ENCODE data around the gene GAPVD1. TPM values are rescaled to one million over a fixed set of nuclear protein-coding genes. Genes with fewer than 3 reads are reported as not detected.

The GAPVD1 gene
- total and polyA plus RNA-seq, 2 of the 13 experiments (the other 11 are each of a cell fraction or from before 2014, with no cell fraction given), result 11.1 to 33.2 TPM

- no peak for TF ChIP-seq FOXP1 (IDR thresholded peaks at IDR 0.05)
- no peak for TF ChIP-seq FOXP1 (CRISPR knock-in tag; IDR thresholded peaks at IDR 0.05)
- TF ChIP-seq ZNF639 (CRISPR knock-in tag; conservative IDR thresholded peaks at IDR 0.05), result no peak
- no peak for TF ChIP-seq FOSL1 (CRISPR knock-in tag; IDR thresholded peaks at IDR 0.05; ENCODE audit: borderline replicate concordance)
- 0 out of 2 replicates have a peak, but pooled peaks have one; percentile 75 for TF ChIP-seq ZNF34 (CRISPR knock-in tag; IDR thresholded peaks at IDR 0.05; ENCODE audit: borderline replicate concordance)
- TF ChIP-seq KDM2A (CRISPR knock-in tag; IDR thresholded peaks at IDR 0.05; ENCODE audit: borderline replicate concordance, low read depth), result peak; percentile 38; the same call in 1 of the 2 replicates
- TF ChIP-seq RBAK (CRISPR knock-in tag; IDR thresholded peaks at IDR 0.05), result no peak
- TF ChIP-seq FOXJ3 (CRISPR knock-in tag; IDR thresholded peaks at IDR 0.05; ENCODE audit: borderline replicate concordance), result no peak
- TF ChIP-seq U2AF2 (IDR thresholded peaks at IDR 0.05; ENCODE audit: low read depth, low read length), result no peak
- TF ChIP-seq NFIC (IDR thresholded peaks at IDR 0.05; ENCODE audit: low read length), result no peak
- TF ChIP-seq ZNF839 (CRISPR knock-in tag; IDR thresholded peaks at IDR 0.05; ENCODE audit: borderline replicate concordance), result no peak
- TF ChIP-seq GRHL1 (CRISPR knock-in tag; conservative IDR thresholded peaks at IDR 0.05), result no peak
- no peak for TF ChIP-seq ZNF800 (CRISPR knock-in tag; IDR thresholded peaks at IDR 0.05)
- no peak for TF ChIP-seq FOXP4 (CRISPR knock-in tag; IDR thresholded peaks at IDR 0.05)
- TF ChIP-seq MEF2D (CRISPR knock-in tag; IDR thresholded peaks at IDR 0.05), result peak; percentile 78; the same call in 1 of the 2 replicates
- TF ChIP-seq ZNF781 (CRISPR knock-in tag; IDR thresholded peaks at IDR 0.05; ENCODE audit: borderline replicate concordance, not compliant biosample characterization), result no peak
- no peak for TF ChIP-seq MTA3 (CRISPR knock-in tag; IDR thresholded peaks at IDR 0.05)
- peak; percentile 80 for TF ChIP-seq ZNF691 (CRISPR knock-in tag; IDR thresholded peaks at IDR 0.05; ENCODE audit: borderline replicate concordance, low read depth)
- no peak for TF ChIP-seq ZNF17 (CRISPR knock-in tag; IDR thresholded peaks at IDR 0.05)
- TF ChIP-seq ZNF230 (CRISPR knock-in tag; IDR thresholded peaks at IDR 0.05), result peak; percentile 76; the same call in 1 of the 2 replicates
- TF ChIP-seq MAFG (CRISPR knock-in tag; IDR thresholded peaks at IDR 0.05), result no peak; the same call in 1 of the 2 replicates
- peak; percentile 86 for TF ChIP-seq NR2C2 (CRISPR knock-in tag; IDR thresholded peaks at IDR 0.05; ENCODE audit: borderline replicate concordance)
Observed at GRCh38 chr9:125261501-125262293, at the start of gene GAPVD1 (continued).
